ENCODE results near the gene CDCA8. TPM values are rescaled to one million over a fixed set of nuclear protein-coding genes. Genes with fewer than 3 reads are reported as not detected.

The CDCA8 gene
- total RNA-seq, 1 donor, result 14.2 TPM

- H3K4me3 ChIP-seq (ENCODE audit: low read depth, low read length), result no peak overlapping the region
- no peak for DNase-seq (ENCODE audit: low read depth)
- TF ChIP-seq, protein P1, sequence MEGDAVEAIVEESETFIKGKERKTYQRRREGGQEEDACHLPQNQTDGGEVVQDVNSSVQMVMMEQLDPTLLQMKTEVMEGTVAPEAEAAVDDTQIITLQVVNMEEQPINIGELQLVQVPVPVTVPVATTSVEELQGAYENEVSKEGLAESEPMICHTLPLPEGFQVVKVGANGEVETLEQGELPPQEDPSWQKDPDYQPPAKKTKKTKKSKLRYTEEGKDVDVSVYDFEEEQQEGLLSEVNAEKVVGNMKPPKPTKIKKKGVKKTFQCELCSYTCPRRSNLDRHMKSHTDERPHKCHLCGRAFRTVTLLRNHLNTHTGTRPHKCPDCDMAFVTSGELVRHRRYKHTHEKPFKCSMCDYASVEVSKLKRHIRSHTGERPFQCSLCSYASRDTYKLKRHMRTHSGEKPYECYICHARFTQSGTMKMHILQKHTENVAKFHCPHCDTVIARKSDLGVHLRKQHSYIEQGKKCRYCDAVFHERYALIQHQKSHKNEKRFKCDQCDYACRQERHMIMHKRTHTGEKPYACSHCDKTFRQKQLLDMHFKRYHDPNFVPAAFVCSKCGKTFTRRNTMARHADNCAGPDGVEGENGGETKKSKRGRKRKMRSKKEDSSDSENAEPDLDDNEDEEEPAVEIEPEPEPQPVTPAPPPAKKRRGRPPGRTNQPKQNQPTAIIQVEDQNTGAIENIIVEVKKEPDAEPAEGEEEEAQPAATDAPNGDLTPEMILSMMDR (IDR thresholded peaks at IDR 0.05; ENCODE audit: insufficient read depth, low read depth, low read length), result no peak
Observed at GRCh38 chr1:37714226-37714625, 21.9 kb downstream of the CDCA8 start.

GRCh38 chr1:37714689-37715088 is 22.4 kb downstream of the CDCA8 start:
- DNase-seq (ENCODE audit: low read depth), result no peak
- TF ChIP-seq, protein P1 (IDR thresholded peaks at IDR 0.05; ENCODE audit: insufficient read depth, low read depth, low read length), result no peak
- no peak overlapping the region for H3K4me3 ChIP-seq (ENCODE audit: low read depth, low read length)

GRCh38 chr1:37716321-37716720 is 24.0 kb downstream of the CDCA8 start:
- no peak overlapping the region for H3K4me3 ChIP-seq (ENCODE audit: low read depth, low read length)
- TF ChIP-seq, protein P1 (IDR thresholded peaks at IDR 0.05; ENCODE audit: insufficient read depth, low read depth, low read length), result no peak
- DNase-seq (ENCODE audit: low read depth), result no peak

DNA sequence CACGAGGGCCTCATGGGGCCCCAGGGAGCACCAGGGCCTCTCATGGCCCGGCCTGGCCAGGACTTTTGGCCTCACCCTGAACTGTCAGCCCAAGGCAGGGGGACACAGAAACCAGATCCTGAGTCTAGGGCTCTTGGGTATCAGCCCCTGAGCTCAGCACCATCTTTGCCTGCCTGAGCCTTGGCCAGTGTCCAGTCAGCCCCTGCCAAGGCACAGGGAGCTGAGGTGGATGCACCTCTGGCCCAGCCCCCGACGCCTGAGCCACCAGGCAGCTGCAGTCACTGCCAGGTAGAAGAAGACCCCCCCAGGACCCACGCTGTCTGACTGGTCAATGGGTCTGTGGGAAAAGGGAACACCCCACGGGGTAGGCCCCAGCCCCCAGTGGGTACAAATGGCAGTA is 25.3 kb downstream of the CDCA8 start:
- no peak overlapping the region for H3K4me3 ChIP-seq (ENCODE audit: low read depth, low read length)
- TF ChIP-seq, protein P1 (IDR thresholded peaks at IDR 0.05; ENCODE audit: insufficient read depth, low read depth, low read length), result no peak
- no peak for DNase-seq (ENCODE audit: low read depth)

GRCh38 chr1:37718181-37718900 is 26.0 kb downstream of the CDCA8 start:
- no peak for DNase-seq (ENCODE audit: low read depth)
- no peak overlapping the region for H3K4me3 ChIP-seq (ENCODE audit: low read depth, low read length)
- TF ChIP-seq, protein P1 (IDR thresholded peaks at IDR 0.05; ENCODE audit: insufficient read depth, low read depth, low read length), result no peak

DNA sequence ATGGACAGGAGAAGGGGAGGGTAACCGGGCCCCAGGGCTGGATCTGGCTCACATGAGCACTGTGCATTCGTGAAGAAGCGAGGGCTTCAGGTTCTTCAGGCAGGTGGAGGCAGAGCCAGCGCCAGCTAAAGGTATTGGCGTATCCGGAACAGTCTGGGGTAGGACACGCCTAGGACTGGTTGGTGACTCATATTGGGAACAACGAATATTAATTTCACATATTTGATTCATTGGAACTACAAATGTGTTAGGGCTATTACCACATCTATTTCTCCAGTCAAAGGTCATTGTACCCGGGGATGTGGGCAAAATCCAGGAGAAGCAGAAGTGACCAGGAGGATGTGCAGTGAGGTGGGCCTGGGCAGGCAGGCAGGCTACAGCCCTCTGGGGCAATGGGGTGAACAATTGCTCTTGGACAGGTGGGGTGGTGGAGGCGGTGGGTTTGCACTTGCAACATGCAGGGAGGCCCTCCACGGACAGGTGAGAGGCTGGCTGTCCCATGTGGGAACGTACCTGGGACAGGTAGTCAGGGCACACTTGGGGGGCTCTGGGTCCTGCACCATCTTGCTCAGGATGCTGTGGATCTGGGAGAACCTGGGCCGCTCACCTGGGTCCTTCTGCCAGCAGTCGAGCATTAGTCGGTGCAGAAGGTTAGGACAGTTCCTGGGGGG is 26.7 kb downstream of the CDCA8 start:
- no peak for DNase-seq (ENCODE audit: low read depth)
- TF ChIP-seq, protein P1 (IDR thresholded peaks at IDR 0.05; ENCODE audit: insufficient read depth, low read depth, low read length), result no peak

More for the DNA sequence above, 26.7 kb downstream of the CDCA8 start:
- H3K4me3 ChIP-seq (ENCODE audit: low read depth, low read length), result no peak overlapping the region
